ENCODE results near the gene STARD9. TPM values are rescaled to one million over a fixed set of nuclear protein-coding genes. Genes with fewer than 3 reads are reported as not detected.
A peak's percentile ranks its signal among the peaks of the same experiment; 100 is the strongest.

The STARD9 gene
- polyA plus RNA-seq, 3 donors = 0.39 TPM; not detected in 2

GRCh38 chr15:42749266-42749665 is 173.9 kb downstream of the STARD9 start:
- H3K4me1 ChIP-seq (ENCODE audit: control insufficient read depth in 1 of 2, insufficient read depth in 2 of 2, low read length in 2 of 2) = no peaks in the 10 kb centered on the region
- H4K20me1 ChIP-seq (ENCODE audit: insufficient read depth, low read length) = no peaks in the 10 kb centered on the region
- H3K4me1 Mint-ChIP-seq = no peaks in the 10 kb centered on the region
- H3K27ac ChIP-seq (ENCODE audit: low read depth in 1 of 2, low read length in 2 of 2) = no peak overlapping the region
- no peaks in the 10 kb centered on the region for H3K27me3 ChIP-seq (ENCODE audit: control insufficient read depth in 2 of 2, insufficient read depth in 2 of 2, low read length in 2 of 2)
- H2AFZ ChIP-seq (ENCODE audit: insufficient read depth, low read depth, low read length, poor library complexity, severe bottlenecking) = no peak overlapping the region
- H3K4me2 ChIP-seq (replicated peaks; ENCODE audit: extremely low read depth, low read length, poor library complexity, severe bottlenecking) = no peak overlapping the region
- H3K4me3 ChIP-seq (replicated peaks in 1 of 3; ENCODE audit: low read depth in 2 of 3, low read length in 3 of 3) = no peak overlapping the region
- DNase-seq = no peak
- WGBS (ENCODE audit: insufficient coverage) = 100% methylated on average over 1 of the region's 1 CpG
- H3K9me3 ChIP-seq (replicated peaks in 1 of 2; ENCODE audit: control insufficient read depth in 1 of 2, insufficient read depth in 1 of 2, low read length in 2 of 2) = no peaks in the 10 kb centered on the region
- peaks cover 0 to 11% (median 5%) of the 10 kb centered on the region in 7 donors for H3K9me3 Mint-ChIP-seq
- no peak overlapping the region for H3K27ac Mint-ChIP-seq
- no peak overlapping the region for H3K4me3 Mint-ChIP-seq
- H3K36me3 ChIP-seq (replicated peaks in 1 of 2; ENCODE audit: control insufficient read depth in 1 of 2, insufficient read depth in 2 of 2, low read length in 2 of 2) = peaks cover 33 to 69% of the 10 kb centered on the region in 2 donors
- peaks cover 62 to 69% of the 10 kb centered on the region in 2 donors for H3K36me3 Mint-ChIP-seq
- H3K9ac ChIP-seq (ENCODE audit: insufficient read depth, low read length, poor library complexity, severe bottlenecking) = no peak overlapping the region
- H3K79me2 ChIP-seq (ENCODE audit: insufficient read depth, low read length) = no peaks in the 10 kb centered on the region
- intact Hi-C loops (cut with micrococcal nuclease) = no loop called here
- no peaks in the 10 kb centered on the region for H3K27me3 Mint-ChIP-seq (ENCODE audit: low read depth in 3 of 3)
- TF ChIP-seq CTCF (IDR thresholded peaks at IDR 0.05) = no peak

- no peak overlapping the region for H3K4me2 ChIP-seq (replicated peaks; ENCODE audit: extremely low read depth, low read length, poor library complexity, severe bottlenecking)
- H3K27ac Mint-ChIP-seq = peak overlapping the region in 1 of 7 donors; percentile 20
- WGBS (ENCODE audit: insufficient coverage) = no CpG with 5 or more reads among the region's 2 CpGs
These were observed 174.9 kb downstream of the STARD9 start for GRCh38 chr15:42750306-42750705.

More at GRCh38 chr15:42750306-42750705, 174.9 kb downstream of the STARD9 start:
- Mint-ChIP-seq H3K4me1 (no peaks in the 10 kb centered on the region), H3K4me3 (no peak overlapping the region), H3K9me3 (peaks cover 0 to 13% (median 5%) of the 10 kb centered on the region in 7 donors), H3K27me3 (ENCODE audit: low read depth in 3 of 3) (no peaks in the 10 kb centered on the region), H3K36me3 (peaks cover 53 to 68% of the 10 kb centered on the region in 2 donors)
- H3K9ac ChIP-seq (ENCODE audit: insufficient read depth, low read length, poor library complexity, severe bottlenecking) = no peak overlapping the region
- no peak for DNase-seq
- intact Hi-C loops (cut with micrococcal nuclease) = no loop called here
- H3K27ac ChIP-seq (ENCODE audit: low read depth in 1 of 2, low read length in 2 of 2) = no peak overlapping the region
- H3K79me2 ChIP-seq (ENCODE audit: insufficient read depth, low read length) = no peaks in the 10 kb centered on the region
- no peaks in the 10 kb centered on the region for H3K27me3 ChIP-seq (ENCODE audit: control insufficient read depth in 2 of 2, insufficient read depth in 2 of 2, low read length in 2 of 2)
- peaks cover 31 to 59% of the 10 kb centered on the region in 2 donors for H3K36me3 ChIP-seq (replicated peaks in 1 of 2; ENCODE audit: control insufficient read depth in 1 of 2, insufficient read depth in 2 of 2, low read length in 2 of 2)
- no peak overlapping the region for H2AFZ ChIP-seq (ENCODE audit: insufficient read depth, low read depth, low read length, poor library complexity, severe bottlenecking)
- TF ChIP-seq CTCF (IDR thresholded peaks at IDR 0.05) = no peak
- H3K4me3 ChIP-seq (replicated peaks in 1 of 3; ENCODE audit: low read depth in 2 of 3, low read length in 3 of 3) = no peak overlapping the region
- H3K9me3 ChIP-seq (replicated peaks in 1 of 2; ENCODE audit: control insufficient read depth in 1 of 2, insufficient read depth in 1 of 2, low read length in 2 of 2) = no peaks in the 10 kb centered on the region
- no peaks in the 10 kb centered on the region for H3K4me1 ChIP-seq (ENCODE audit: control insufficient read depth in 1 of 2, insufficient read depth in 2 of 2, low read length in 2 of 2)
- no peaks in the 10 kb centered on the region for H4K20me1 ChIP-seq (ENCODE audit: insufficient read depth, low read length)
